ENCODE data around the gene RAD51D.
"Not testable (repeated sequence)": the region's sequence is repeated elsewhere in the genome, so short reads cannot be mapped to it uniquely, and the experiment has no call there.

RAD51D gene

GRCh38 chr17:35119370-35120165, at the start of gene RAD51D:
RAD51D (minus strand) TSS chr17:35119860; CDS start chr17:35119613, 247 bp downstream.
- peak; percentile 71 for DNase-seq

- DNase-seq = no peak
Measured at GRCh38 chr17:35167666-35168065, 48.0 kb upstream of the RAD51D start.

- no peak for DNase-seq
Measured at GRCh38 chr17:35167046-35167445, 47.4 kb upstream of the RAD51D start.

- DNase-seq = no peak
Measured at GRCh38 chr17:35166526-35166925, 46.9 kb upstream of the RAD51D start.

GRCh38 chr17:35164716-35165115, 45.1 kb upstream of the RAD51D start:
- no peak for DNase-seq

DNA sequence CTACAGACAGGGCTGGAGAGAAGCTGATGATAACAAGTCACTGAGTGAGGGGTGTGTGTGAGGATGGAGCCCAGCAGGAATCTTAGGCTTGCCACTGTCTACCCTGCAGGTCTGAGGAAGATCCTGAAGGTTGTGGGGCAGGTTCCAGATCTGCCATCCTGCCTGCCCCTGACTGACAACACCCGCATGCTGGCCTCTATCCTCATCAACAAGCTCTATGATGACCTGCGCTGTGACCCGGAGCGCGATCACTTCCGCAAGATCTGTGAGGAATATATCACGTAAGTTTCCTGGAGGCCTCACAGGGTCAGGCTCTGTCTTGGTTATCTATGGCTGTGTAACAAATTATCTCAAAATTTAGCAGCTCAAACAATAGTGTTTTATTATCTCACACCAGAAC, 44.2 kb upstream of the RAD51D start:
- DNase-seq = no peak

DNA sequence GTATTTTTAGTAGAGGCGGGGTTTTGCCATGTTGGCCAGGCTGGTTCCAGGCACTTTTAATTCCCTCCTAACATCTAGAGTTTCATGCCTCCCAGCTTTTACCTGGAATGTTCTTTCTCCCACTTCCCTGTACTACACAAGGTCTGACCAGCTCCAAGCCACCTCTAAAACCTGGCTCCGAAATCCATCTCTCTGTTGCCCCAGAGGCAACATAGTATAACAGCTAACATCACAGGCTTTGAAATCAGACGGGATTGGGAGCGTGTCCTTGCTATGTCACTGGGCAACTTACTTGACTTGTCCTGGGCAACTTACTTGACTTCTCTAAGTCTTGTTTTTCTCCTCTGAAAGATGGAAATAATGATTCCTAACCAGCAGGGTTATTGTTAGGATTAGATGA, 43.1 kb upstream of the RAD51D start:
- no peak for DNase-seq

DNA sequence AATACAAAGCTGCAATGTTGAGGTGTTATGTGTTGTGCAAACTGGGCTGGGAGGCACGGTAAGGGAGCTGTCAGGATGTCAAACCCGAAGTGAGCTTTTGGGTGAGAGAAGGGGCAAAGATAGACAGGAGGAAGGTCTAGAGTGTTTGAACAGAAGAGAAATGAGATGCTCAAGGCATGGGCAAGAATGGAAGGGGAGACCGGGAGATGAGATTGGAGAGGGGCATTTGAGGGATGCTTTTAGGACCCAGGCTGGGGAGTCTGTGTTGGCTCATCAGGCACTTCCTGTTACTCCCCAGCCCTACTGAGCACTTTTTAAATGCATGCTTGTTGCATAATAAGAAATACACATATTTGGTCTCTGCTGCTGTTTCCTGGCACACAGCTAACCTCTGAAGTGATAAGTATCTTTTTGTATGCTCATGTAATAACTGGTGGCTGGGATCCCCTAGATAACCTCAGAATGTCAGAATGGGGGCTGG, 41.7 kb upstream of the RAD51D start:
- DNase-seq = no peak

DNA sequence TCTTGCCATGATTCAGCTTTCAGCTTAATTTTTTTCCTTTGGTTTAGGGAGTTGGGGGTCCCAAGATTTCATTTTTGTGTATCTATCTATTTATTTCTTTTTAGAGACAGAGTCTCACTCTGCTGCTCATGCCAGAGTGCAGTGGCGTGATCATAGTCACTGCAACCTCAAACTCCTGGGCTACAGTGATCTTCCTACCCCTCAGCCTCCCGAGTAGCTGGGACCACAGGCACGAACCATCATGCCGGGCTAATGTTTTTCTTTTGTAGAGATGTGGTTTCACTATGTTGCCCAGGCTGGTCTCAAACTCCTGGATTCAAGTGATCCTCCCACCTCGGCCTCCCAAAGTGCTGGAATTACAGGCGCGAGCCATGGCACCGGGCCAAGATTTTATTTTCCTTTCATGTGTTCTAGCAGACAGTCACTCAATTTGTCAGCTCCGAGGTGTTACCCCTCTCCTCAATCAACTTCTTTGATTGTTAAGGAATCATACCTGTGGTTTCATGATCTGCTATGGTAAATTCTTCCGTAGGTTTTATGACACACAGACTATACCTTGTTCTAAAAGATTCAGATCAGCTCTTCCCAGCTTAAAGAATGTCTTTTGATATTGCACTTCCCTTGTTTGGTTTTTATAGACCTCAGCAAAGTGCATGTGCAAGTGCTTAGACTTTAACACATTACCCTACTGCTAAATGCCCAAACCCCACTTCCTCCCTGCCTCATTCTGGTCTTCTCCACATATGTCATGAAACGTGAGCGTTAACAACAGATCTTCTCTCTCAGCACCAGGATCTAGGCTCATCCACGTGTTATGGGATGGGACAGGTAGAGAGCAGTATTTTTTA, 40.9 kb upstream of the RAD51D start:
- no peak for DNase-seq

GRCh38 chr17:35159940-35160339, 40.3 kb upstream of the RAD51D start:
- no peak for DNase-seq

- no peak for DNase-seq
Measured at GRCh38 chr17:35155246-35155645, 35.6 kb upstream of the RAD51D start.

DNA sequence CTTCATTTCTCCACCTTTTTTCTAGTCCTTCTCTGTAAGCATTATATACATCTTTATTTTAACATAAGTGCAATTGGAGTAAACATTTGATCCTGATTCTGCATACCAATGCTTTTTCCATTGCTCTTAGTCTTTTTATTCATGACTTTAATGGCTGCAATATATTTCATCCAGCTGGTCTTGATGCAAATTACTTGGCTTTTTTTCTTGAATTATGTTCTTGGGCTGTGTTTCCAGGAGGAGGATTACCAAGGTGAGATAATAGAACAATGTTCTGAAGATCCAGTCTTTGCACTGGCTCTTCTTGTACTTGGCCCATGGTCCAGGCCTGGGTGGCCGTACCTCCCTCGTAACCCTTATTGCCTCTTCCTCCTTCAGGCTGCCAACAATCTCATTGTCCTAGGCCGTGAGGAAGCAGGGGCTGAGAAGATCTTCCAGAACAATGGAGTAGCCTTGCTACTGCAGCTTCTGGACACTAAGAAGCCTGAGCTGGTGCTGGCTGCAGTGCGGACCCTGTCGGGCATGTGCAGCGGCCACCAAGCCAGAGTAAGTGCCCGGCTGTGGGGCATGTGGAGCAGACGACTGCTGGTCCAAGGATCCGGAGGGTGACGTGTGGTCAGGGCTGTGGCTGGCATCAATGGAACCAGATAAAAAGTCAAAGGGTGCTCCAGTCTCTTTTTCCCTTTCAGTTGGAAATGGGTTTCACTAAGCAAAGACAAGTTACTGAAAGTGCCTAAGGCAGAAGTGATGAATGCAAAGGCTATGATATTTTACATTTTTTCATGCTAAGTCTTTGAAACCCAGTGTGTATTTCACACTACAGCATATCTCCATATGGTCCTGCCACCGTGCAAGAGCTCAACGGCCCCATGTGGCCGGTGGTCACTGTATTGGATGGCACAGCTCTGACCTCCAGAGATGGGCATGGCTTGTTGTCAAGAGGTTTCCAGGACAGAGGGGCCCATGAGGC, 34.8 kb upstream of the RAD51D start:
- DNase-seq = no peak

GRCh38 chr17:35152421-35153140, 32.9 kb upstream of the RAD51D start:
- DNase-seq = no peak

GRCh38 chr17:35151080-35151479, 31.4 kb upstream of the RAD51D start:
- not testable (repeated sequence) for DNase-seq

DNA sequence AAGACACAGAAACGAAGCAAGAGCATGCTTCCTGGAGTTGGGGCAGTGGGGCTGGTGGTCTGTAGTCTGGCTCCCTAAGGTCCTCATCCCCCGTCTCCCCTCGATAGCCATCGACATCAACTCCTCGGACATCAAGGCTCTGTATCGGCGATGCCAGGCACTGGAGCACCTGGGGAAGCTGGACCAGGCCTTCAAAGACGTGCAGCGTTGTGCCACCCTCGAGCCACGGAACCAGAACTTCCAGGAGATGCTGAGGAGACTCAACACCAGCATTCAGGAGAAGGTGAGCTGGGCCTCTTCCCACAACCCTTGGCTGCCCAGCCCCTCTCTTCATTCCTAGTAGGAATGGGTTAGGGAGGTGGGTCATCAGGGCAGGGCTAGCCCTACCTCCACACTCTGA, 30.3 kb upstream of the RAD51D start:
- DNase-seq = no peak

GRCh38 chr17:35148144-35148543, 28.5 kb upstream of the RAD51D start:
- DNase-seq = no peak

DNA sequence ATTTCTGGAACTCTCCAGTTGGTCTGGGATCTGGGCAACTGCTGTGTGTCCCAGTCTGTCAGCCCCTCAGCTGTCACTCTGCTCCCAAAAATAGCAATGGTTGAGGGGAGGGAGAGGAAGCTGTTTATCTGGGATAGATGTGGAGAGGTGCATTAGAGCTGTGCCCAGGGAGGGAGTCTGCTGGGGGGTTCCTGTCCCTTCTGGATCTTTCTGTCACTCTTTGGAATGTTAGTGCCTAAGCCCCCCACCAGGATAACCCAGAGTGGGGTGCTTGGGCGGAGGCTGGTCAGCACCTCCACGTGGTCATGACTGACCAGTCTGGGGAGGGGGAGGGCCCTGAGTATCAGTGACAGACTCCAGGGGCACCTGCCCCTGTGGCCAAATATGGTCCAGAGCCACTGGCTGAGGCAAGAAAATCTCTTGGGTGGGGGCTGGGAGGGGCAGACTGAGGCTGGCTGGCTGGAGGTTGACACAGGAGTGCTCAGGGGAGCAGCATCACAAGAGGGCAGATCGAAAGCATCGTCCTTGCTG, 27.8 kb upstream of the RAD51D start, which contains the start of gene UNC45B:
Gene UNC45B, plus strand, starts transcription at position 443 of the 531 bp plus-strand sequence. CDS start 447 bp downstream, outside the sequence.
- DNase-seq = no peak

GRCh38 chr17:35146214-35146833, 26.7 kb upstream of the RAD51D start:
- DNase-seq = no peak

DNA sequence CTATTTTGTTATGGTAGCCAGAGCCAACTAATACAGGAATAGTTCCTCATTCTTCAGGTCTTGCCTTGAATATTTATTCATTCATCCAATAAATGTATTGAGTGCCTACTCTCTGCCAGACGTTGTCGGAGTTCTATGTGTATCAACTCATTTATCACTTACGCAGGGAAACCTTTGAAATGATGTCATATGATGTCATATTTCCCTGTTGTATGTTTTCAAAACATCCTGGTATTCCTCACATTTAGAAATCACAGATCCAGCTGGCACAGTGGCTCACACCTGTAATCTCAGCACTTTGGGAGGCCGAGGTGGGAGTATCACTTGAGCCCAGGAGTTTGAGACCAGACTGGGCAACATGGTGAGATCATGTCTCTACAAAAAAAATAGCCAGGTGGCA, 25.2 kb upstream of the RAD51D start:
- no peak for DNase-seq

DNA sequence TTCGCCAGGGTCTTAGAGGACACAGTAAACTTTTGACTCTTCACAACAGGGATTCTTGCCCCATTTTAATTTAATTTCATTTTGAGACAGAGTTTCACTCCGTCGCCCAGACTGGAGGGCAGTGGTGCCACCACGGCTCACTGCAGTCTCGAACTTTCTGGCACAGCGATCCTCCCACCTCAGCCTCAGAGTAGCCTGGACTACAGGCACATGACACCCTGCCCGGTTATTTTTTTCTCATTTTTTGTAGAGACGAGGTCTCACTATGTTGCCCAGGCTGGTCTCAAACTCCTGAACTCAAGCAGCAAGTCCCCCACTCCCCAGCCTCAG, 22.8 kb upstream of the RAD51D start:
- no peak for DNase-seq
